GM21576 (cell line): ENCODE results near the gene SMAD5.

Experiments used
- ATAC-seq: cut with Tn5 transposase; IDR thresholded peaks from one replicate; pipeline ENCODE4 v1.9.1; 2021; ENCODE audit warnings: mild to moderate bottlenecking, moderate library complexity; ENCODE audit not compliant: unreplicated experiment

The SMAD5 gene

DNA sequence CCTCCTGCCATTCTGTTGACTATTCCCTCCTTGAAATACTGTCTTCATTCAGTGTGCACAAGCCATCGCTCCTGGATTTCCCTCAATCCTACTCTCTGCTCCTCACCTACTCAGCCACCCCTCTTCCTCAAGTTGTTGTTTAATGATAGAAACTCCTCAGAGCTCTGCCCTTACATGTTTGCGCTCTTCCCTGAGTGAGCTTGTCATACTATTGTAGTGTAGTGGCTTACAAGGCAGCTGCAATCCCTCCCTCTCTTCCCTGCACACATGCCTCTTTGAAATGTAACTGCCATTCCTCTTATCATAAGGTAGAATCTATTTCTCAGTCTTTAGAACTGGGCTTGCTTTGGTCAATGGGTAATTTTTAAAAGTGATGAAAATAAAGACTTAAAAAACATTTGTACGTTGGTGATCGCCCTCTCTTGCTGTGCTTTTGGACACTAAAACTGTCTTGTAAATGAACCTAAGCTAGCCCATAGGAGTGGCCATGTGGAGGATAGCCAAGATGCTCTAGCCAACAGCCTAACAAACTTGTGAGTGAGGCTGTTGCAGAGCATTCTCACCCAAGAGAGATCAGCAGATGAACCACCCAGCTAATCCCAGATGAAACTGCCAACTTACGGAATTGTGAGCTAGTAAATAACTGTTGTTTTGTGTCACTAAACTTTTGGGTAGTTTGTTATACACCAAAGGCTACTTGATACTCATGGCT, 18.1 kb upstream of the SMAD5 start:
- no peak for ATAC-seq

DNA sequence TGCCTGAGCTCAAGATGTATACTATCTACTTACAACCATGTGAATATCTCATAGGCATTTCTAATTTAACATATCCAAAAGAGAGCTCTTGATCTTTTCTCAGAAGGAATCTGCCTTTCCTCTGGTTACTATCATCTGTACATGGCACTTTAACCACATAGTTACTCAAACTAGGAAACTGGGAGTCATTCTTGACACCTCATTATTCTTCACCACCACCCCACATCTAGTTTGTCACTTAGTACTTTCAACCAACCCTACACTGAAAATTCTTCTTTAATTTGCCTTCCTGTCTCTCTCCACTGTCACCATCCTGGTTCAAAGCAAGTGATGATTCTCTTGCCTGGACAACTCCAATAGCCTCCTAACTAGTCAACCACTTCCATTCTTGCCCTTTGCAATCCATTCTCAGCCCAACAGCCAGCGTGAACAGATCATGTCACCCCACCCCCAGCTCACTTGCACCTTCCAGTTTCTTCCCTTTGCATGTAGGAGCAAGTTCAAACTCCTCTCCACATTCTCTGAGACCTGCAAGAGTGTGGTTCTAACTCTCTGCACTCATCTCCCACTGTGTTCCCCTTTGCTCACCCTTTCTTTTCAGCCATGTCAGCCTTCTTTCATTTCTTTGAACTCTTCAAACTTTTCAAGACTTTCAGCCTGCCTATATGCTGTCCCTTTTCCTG, 17.3 kb upstream of the SMAD5 start:
- no peak for ATAC-seq

DNA sequence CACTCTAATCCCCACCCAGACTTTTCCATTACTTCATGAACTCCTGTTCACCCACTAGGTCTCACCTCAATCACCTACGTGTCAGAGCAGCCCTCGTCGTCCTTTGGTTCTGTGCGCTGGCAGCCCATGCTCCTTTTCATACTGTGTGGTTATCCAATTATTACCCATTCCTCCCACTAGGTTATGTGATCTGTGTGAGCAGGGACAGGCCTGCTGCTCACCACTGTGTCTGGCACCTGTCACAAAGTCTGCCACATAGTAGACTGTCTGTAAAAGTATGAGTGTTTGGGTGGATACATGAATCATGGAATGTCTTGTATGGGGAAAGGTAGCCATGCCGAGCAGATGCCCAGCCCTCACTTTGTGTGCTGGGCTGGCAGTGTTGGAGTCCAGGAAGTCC, 12.1 kb upstream of the SMAD5 start:
- ATAC-seq: no peak

DNA sequence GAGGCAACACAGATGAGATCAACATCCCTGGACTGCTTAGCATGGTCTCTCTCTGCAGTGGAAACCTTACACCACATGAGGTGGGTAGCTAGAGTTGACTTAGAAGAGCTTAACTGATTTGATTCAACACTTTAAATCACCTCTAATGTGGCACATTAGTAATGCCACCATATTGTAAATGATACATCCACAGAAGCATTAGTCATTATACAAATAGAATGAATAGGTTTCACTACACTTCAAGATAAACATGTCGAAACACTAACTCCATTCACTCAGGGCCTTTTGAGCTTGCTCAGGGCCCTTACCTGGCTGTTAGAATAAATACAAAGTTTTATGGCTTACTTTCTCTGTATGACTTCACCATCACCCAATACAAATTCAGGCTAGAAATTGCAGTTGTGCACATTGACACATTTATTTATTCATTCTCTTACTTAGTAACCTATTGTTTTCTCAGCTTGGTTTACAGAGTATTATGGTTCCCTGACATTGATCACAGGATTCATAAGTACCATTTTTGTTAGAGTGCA, 9.3 kb upstream of the SMAD5 start:
- no peak for ATAC-seq

DNA sequence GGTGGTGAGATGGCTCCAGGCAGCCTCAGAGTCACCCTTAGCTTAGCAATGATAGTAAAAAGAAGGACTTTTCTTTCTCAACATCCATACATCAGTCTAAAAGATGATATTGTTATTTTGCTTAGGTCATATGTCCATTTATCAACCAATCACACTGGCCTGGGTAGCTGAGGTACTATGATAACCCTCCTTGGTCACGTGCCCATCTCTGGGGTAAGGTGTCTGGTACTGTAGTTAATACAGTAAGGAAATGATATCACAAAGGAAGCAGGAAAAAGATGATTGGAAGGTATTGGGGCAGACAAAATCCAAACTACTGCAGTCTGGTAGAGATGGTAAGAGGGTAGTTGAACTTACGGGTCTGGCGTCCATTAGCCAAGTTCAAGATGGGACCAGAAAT, 5.1 kb upstream of the SMAD5 start:
- no peak for ATAC-seq

DNA sequence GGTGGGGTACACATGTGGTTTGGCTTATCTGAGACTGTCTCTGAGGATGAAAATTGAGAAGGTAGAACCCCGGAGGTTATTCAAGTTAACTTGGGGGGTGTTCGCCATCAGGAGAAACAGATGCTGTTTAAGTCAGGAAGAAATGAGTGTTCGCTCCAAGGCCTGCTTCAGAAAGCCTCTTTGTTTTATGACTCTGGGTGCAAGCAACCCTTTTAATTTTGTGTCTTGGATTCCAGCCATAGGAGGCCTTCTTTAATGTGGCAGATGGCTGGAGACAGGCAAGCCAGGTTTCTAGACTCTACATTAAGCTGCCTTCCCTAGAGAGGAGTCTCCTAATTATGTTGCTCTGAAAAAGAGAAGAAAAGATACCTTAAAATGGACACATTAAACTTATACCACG, 4.2 kb upstream of the SMAD5 start:
- no peak for ATAC-seq

DNA sequence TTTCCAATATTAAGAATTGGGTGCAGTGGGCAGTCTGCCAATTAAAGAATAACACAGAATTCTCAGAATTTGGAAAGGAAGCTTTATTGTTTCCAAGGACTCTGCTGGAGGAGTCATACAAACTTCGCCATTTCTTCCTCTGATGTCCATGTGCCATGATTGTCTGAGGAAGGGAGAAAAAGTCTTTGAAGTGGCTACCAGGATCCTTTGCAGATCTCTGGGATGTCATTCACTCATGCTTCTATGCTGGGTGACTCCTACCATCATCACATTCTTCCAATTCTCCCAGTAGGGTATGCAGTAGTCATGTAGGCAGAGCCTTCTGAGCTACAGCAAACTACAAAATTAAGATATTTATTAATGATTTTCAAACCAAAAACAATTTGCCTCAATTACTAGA, 3.2 kb upstream of the SMAD5 start:
- ATAC-seq: no peak

DNA sequence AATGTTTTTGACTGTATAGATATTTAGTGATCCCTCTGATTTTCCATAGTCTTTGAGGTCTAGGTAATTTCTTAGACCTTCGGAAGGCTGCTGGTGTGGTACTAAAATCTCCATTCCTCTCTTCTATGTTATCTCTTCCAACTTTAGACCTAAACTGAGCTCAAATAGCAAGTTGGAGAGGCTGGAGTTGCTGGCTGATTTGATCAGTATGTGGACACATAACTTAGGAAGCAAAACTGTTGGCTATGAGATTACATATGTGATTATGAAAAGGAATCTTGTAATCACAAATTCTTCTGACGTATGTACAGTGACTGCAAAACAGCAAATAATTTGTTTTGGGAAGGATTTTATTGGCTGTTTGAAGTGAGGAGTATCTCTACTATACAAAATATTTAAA, 2.1 kb upstream of the SMAD5 start:
- no peak for ATAC-seq

DNA sequence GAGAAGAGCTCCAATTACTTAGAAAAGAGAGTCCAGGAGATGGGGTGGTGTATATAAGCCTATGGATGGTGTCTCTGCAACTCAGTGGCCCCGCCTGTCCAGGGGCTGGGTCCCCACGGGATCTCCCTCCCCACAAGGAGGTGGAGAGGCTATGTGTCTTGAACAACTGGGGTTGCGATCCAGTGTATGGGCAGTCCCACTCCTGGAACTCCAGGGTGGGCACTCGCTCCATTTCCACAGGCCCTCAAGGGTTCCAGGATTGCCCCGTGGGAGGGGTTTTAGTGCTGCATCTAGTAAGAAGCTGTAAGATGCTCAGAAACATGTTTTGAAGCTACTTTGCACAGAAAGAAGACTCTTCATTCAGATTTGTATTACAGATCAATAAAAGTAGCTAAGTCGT, 558 bp upstream of the SMAD5 start:
- ATAC-seq: no peak

DNA sequence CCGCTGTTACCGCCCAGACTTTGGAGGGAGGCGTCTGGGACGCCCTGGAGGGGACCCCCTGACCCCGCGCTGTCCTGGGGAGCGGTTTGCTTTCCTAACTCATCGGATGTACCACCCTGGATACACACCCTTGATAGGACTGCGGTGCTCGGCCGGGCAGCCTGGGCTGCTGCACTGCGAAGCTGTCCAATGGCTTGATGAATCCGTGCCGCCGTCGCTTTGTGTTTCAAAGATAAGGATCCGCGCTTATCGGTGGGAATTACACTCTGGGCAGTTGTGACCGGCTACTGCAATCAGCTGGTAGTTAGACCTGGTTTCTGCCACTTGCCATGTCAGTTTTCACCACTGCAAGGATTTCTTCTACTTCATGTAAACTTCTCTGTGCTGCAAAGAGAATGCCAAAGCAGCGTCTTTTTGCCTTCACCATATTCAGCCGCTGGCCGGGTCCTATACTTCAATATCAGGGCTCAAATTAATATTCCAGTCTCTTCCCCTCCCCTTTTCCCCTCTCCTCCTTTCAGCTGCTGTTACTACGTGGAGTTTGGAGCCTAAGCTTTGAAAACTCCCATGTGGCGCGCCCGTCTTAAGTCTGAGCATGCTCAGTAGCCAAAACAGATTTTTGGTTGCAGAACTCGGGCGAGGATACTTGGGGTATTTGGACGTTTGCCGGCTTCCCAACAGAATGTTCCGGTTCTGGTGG, 727 bp downstream of the SMAD5 start:
- ATAC-seq: peak; percentile 39

DNA sequence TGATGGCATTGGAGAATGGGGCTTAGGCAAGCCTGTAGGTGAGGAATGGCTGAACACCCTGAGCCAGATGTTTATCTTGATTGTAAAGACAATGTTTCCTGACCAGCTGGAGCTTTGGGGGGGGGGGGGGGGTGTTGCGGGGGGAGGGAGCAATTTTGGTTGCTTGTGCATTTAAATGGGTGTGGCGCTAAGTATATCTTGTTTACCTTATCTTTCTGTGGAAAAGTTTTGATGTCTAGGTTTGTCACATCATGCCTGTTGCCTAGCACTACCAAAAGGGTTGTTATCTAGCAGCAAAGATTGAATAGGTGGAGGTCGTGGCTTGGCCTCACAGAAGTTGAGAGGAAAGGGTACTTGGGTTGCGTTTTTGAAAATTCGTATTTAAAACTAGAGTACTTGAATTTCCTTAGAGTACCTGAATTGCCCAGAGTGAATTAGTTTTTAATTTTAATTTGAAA, 1.3 kb downstream of the SMAD5 start:
- ATAC-seq: no peak

DNA sequence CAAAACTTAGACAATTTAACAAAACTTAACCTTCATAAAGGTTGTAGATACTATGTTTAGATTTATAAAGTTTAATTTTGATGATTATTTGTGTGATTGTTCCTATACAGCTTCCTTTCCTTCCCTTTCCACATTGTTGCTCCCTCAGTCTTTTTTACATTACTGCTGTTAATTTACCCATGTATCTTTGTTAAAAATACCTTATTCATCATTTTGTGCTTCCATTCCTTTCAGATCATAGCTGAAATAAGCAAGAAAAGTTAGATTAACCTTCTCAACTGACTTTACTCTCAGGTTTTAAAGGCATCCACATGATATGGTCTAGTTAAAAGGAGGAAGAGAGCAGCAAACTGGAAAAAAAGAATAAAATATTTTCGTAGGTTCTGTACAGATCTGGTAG, 2.0 kb downstream of the SMAD5 start:
- ATAC-seq: no peak

DNA sequence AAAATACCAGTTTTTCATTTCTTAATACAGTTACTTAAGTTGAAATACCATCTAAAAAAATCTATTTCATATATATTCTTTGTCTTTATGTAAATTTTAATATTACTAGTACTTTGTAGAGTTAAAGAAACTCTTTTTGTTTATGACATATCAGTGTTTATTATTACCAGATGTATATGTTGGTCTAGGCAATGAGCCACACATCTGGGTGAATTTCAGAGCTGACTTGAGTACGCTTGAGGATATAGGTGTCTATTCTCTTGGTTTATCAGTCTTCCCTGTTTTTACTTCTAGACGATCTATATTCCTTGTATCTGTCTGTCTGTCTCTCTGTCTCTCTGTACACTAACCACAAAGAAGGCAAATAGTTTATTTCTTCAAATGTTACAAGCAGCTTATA, 2.9 kb downstream of the SMAD5 start:
- no peak for ATAC-seq

DNA sequence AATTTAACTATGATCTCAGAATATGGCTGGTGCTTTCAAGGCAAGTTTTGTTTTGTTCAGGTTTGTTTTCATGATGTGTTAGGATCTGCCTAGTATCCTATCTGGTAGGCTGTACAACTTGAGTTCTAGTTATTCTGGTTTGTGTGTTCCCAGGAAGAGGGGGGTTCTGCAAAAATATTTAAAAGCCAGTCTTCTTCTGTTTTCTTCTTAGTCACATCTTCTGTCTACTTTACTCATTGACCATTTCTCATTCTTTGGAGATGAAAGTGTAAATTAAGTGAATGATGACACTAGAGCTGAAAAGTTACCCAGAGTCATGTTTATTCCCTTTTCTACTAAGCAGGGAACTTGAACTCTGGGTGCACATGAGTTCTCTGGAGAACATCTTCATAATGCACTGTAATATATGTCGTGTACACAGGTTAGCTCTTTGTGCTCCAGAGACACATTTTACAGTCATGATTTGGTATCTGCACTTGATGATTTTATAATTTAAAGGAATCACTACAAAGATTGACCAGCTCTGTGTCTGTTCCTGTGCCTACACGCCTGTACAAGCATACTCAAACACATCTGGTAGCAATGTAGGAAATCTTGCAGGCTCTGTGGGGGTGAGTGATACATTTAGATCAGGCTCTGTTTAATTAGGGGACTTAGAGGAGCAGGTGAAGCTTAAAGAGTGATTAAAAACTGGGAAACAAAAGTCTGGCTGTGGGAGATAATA, 5.0 kb downstream of the SMAD5 start:
- no peak for ATAC-seq

DNA sequence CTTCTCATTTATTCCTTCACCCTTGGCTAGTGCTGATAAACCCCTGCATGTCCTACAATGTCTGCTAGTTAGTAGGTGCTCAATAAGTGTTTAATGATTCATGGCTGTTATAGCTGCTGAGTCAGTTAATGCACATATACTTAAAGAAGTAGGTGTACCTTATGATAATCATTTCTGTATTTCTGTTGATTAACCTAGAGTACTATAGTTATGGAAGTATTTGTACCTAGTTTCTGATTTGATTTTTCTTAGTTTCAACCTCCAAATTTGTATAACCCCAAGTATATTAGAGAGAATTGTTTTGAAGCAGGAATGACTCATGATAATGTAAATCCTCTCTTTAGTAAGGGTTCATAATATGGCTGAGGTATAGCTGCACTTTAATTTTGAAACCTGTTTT, 8.9 kb downstream of the SMAD5 start:
- peak; percentile 79 for ATAC-seq

DNA sequence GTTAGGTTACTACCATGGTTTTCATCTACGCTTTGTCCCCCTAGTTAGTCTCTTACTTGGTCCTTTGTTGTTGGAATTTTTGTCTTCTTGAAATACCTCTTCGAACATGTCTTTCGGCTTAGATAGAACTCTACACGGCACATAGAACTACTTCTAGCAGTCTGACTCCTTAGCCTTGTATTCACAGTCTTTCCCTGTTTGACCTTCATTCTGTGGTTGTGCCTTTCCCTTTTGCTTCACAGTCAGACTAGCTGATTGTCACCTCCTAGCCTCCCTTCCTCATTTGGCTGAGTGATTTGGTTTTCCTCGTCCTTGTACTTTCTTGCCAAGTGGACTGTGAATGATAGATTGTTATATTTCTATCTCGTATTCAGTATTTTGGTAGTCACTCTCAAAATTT, 10.7 kb downstream of the SMAD5 start:
- ATAC-seq: no peak

DNA sequence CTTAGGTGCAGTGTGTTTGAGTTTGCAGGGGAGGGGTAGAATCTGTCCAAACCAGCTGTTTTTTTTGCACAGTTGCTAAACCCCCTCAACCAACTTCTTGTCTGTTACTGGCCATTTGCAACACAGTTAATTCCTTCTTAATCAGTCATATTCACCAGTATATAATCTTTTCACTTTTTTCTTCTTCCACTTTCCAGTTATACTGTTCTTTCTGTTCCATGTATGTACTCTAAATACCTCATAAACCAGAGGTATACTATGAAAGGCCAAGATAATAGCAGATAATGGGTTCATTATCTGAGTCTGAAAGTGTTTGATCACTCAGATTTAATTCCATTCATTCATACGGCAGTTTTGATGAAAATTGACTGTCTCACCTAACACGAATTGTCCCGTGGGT, 11.1 kb downstream of the SMAD5 start:
- ATAC-seq: no peak

DNA sequence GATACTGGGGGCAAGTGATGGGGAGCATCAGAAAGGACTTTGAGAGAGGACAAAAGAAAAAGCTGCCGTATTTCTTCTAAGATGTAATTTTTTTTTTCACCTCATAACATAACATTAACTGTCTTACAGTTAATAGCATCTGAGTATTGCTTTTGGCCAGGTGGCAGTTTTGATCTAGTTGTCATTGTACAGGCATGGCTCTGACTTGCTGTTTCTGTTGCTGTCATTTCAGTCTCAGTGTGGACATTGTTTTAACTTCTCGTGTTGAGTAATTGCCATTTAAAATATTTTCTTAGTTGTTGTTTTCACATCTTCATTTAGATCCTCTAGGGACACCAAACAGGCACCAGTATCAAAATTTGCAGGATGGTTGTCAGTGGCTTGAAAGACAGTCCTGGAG, 12.4 kb downstream of the SMAD5 start:
- peak; percentile 61 for ATAC-seq

DNA sequence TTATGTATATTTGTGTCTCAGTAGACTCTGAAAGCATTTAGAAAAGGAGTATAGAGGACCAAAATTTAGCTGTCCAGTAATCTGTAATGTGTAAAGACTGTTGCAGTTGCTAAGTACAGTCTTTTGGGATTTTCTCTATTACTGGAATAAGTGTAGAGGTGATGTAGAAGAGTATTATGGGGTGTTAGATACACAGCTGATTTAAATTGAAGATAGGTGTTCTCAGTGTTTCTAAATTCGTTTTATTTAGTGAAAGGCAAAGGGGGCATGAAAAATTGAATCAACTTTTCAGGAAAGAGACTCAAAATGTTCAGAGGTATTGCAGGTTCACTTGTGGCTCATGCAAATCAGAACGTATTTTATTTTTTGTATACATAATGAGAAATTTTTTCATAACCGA, 13.6 kb downstream of the SMAD5 start:
- ATAC-seq: no peak

DNA sequence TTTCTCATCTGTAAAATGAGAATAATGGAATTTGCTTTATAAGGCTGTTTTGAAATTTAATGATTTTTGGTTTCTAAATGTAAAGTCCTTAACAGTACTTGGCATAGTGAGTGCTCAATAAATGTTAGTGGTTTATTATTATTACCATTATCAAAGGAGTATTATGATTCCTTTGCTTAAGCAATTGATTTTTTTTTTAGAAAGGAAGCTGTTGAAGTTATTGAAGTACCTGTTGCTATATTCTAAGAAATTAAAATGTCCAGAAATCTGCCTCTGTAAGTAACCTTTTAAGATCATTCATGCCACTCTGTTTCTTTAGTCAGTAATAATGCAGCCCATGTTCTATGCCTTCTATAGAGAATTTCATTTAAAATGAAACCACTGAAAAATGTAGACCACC, 15.0 kb downstream of the SMAD5 start:
- no peak for ATAC-seq

DNA sequence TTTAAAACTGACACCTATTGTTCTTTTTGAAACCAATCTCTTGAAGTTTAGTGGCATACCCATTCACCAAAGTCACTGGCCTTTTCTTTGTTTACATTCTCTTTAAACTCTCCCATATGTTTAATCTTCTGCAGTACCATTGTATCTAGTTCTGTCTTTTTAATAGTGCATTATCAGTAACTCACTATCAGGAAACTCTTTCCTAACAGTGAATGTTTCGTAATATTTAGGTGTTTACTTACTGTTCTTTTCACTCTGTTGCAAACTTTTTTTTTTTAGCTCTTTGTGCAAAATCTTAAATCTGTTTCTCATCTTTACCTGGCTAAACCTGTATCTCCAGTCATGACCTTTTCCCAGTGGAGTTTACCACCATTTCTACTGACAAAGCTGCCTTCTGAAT, 17.2 kb downstream of the SMAD5 start:
- ATAC-seq: no peak
